ENCODE data around the gene FBRSL1.

DNA sequence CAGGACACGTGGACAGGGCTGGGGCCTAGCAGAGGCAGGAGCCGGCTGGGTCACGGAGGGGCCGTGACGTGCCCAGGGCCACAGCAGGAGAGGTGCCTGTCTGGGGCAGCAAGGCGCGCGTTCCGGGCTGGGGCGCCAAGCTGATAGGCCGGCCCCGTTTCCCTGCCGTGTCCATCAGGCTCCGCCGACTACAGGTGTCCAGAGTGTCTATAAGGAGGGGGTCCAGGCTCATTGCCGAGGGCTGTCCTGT, 18.5 kb downstream of the FBRSL1 start:
- TF ChIP-seq, protein P1, sequence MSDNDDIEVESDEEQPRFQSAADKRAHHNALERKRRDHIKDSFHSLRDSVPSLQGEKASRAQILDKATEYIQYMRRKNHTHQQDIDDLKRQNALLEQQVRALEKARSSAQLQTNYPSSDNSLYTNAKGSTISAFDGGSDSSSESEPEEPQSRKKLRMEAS (IDR thresholded peaks at IDR 0.05; ENCODE audit: low read depth, low read length): no peak
- TF ChIP-seq POLR2A (IDR thresholded peaks at IDR 0.05; ENCODE audit: extremely low read depth, insufficient read length): no peak
